ENCODE data around the gene WNT7A.

DNA sequence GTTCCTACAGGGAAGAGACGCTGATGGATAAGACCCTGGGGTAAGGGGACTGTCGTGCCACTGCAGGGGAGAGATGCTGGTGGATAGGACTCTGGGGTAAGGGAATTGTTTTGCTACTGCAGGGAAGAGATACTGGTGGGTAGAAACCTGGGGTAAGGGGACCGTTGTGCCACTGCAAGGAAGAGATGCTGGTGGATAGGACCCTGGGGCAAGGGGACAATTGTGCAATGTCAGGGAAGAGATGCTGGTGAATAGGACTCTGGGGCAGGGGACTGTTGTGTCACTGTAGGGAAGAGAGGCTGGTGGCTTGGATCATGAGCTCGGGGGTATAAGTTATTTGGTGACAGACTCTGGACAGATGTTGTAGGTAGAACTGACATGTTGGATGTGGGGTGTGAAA is 37.6 kb downstream of the WNT7A start:
- no peak for TF ChIP-seq EZH2 (optimal IDR thresholded peaks at IDR 0.05; ENCODE audit: low read depth, low read length)
- TF ChIP-seq, protein P1, sequence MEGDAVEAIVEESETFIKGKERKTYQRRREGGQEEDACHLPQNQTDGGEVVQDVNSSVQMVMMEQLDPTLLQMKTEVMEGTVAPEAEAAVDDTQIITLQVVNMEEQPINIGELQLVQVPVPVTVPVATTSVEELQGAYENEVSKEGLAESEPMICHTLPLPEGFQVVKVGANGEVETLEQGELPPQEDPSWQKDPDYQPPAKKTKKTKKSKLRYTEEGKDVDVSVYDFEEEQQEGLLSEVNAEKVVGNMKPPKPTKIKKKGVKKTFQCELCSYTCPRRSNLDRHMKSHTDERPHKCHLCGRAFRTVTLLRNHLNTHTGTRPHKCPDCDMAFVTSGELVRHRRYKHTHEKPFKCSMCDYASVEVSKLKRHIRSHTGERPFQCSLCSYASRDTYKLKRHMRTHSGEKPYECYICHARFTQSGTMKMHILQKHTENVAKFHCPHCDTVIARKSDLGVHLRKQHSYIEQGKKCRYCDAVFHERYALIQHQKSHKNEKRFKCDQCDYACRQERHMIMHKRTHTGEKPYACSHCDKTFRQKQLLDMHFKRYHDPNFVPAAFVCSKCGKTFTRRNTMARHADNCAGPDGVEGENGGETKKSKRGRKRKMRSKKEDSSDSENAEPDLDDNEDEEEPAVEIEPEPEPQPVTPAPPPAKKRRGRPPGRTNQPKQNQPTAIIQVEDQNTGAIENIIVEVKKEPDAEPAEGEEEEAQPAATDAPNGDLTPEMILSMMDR (IDR thresholded peaks at IDR 0.05; ENCODE audit: low read length) = no peak
- no peak for TF ChIP-seq EZH2phosphoT487 (IDR thresholded peaks at IDR 0.05; ENCODE audit: low read length)
